Measurements from ENCODE around the gene RUVBL1. TPM values are rescaled to one million over a fixed set of nuclear protein-coding genes. Genes with fewer than 3 reads are reported as not detected.
A peak's percentile ranks its signal among the peaks of the same experiment; 100 is the strongest.

RUVBL1 gene
- total and polyA plus RNA-seq, 4 donors: 13.3 to 23.1 (median 13.9) TPM

DNA sequence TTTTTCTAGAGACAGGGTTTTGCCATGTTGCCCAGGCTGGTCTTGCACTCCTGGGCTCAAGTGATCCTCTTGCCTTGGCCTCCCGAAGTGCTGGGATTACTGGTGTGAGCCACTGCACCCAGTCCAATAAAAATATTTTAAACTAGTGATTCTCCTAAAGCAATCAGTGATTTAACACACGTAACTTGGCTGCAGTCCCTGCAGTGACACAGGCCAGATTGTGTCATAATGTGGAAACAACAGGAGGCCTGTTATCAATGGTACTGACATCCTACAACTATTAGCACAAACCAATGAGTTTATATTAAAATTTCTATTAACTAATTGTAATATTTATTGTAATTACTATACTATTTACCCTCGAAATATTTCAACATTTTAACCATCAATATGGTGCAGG, 73.0 kb downstream of the RUVBL1 start (continued):
- peak; percentile 54 for TF ChIP-seq SP1 (IDR thresholded peaks at IDR 0.05)
- TF ChIP-seq RXRA (IDR thresholded peaks at IDR 0.05): peak in 1 of 2 donors; percentile 31
- TF ChIP-seq FOXA1 (IDR thresholded peaks at IDR 0.05): no peak
- TF ChIP-seq, protein P1, sequence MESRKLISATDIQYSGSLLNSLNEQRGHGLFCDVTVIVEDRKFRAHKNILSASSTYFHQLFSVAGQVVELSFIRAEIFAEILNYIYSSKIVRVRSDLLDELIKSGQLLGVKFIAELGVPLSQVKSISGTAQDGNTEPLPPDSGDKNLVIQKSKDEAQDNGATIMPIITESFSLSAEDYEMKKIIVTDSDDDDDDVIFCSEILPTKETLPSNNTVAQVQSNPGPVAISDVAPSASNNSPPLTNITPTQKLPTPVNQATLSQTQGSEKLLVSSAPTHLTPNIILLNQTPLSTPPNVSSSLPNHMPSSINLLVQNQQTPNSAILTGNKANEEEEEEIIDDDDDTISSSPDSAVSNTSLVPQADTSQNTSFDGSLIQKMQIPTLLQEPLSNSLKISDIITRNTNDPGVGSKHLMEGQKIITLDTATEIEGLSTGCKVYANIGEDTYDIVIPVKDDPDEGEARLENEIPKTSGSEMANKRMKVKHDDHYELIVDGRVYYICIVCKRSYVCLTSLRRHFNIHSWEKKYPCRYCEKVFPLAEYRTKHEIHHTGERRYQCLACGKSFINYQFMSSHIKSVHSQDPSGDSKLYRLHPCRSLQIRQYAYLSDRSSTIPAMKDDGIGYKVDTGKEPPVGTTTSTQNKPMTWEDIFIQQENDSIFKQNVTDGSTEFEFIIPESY (IDR thresholded peaks at IDR 0.05): peak; percentile 13
- peak; percentile 21 to 33 for TF ChIP-seq RAD21 (IDR thresholded peaks at IDR 0.05)

DNA sequence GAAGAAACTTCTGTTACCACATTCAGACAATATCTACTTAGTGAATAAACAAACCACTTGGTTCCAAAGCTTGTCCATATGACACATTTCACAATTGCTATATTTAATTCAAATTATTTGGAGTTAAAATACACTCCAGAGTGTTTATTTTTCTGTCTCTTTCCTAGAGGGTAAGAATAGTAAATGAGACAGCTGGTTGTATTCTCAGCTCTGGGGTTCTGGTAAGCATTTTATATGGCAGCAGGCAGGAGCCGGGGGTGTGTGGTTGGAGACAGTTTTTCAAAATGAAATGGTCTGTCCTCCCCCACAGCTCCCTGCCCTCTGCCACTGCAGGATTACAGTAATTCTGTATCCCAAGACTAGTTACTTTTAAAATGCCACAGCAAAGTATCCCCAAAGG, 82.3 kb downstream of the RUVBL1 start:
- H3K4me3 ChIP-seq (ENCODE audit: low read depth in 1 of 3, low read length in 3 of 3): no peak overlapping the region
- no peak overlapping the region for H3K27ac ChIP-seq (ENCODE audit: low read depth in 1 of 2, low read length in 2 of 2)
- no peak for DNase-seq (ENCODE audit: low spot score)
- H3K9ac ChIP-seq (ENCODE audit: low read depth in 1 of 2, low read length in 2 of 2): no peak overlapping the region
- no peaks in the 10 kb centered on the region for H3K9me3 ChIP-seq (ENCODE audit: control insufficient read depth in 4 of 4, low read length in 3 of 4)
- no peaks in the 10 kb centered on the region for H3K36me3 ChIP-seq (ENCODE audit: control insufficient read depth in 4 of 4, insufficient read depth in 3 of 4, low read depth in 1 of 4, low read length in 3 of 4)
- H3K4me1 ChIP-seq (ENCODE audit: control insufficient read depth in 4 of 4, insufficient read depth in 4 of 4, low read length in 3 of 4): no peaks in the 10 kb centered on the region
- TF ChIP-seq, protein P2, sequence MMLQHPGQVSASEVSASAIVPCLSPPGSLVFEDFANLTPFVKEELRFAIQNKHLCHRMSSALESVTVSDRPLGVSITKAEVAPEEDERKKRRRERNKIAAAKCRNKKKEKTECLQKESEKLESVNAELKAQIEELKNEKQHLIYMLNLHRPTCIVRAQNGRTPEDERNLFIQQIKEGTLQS (IDR thresholded peaks at IDR 0.05): no peak
- TF ChIP-seq, protein P3, sequence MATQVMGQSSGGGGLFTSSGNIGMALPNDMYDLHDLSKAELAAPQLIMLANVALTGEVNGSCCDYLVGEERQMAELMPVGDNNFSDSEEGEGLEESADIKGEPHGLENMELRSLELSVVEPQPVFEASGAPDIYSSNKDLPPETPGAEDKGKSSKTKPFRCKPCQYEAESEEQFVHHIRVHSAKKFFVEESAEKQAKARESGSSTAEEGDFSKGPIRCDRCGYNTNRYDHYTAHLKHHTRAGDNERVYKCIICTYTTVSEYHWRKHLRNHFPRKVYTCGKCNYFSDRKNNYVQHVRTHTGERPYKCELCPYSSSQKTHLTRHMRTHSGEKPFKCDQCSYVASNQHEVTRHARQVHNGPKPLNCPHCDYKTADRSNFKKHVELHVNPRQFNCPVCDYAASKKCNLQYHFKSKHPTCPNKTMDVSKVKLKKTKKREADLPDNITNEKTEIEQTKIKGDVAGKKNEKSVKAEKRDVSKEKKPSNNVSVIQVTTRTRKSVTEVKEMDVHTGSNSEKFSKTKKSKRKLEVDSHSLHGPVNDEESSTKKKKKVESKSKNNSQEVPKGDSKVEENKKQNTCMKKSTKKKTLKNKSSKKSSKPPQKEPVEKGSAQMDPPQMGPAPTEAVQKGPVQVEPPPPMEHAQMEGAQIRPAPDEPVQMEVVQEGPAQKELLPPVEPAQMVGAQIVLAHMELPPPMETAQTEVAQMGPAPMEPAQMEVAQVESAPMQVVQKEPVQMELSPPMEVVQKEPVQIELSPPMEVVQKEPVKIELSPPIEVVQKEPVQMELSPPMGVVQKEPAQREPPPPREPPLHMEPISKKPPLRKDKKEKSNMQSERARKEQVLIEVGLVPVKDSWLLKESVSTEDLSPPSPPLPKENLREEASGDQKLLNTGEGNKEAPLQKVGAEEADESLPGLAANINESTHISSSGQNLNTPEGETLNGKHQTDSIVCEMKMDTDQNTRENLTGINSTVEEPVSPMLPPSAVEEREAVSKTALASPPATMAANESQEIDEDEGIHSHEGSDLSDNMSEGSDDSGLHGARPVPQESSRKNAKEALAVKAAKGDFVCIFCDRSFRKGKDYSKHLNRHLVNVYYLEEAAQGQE (IDR thresholded peaks at IDR 0.05): no peak
- TF ChIP-seq HNF4G (IDR thresholded peaks at IDR 0.05) (no peak), GABPA (IDR thresholded peaks at IDR 0.05 in 1 of 2, conservative IDR thresholded peaks at IDR 0.05 in 1 of 2) (no peak), NR2F2 (IDR thresholded peaks at IDR 0.05) (no peak), FOXA1 (IDR thresholded peaks at IDR 0.05) (no peak), FOXA2 (IDR thresholded peaks at IDR 0.05) (no peak), JUND (IDR thresholded peaks at IDR 0.05) (no peak)
- TF ChIP-seq, protein P1 (IDR thresholded peaks at IDR 0.05): no peak
- 92% methylated on average over 1 of the region's 1 CpG for WGBS
- no peaks in the 10 kb centered on the region for H3K27me3 ChIP-seq (ENCODE audit: control insufficient read depth in 4 of 4, insufficient read depth in 4 of 4, low read length in 3 of 4)

DNA sequence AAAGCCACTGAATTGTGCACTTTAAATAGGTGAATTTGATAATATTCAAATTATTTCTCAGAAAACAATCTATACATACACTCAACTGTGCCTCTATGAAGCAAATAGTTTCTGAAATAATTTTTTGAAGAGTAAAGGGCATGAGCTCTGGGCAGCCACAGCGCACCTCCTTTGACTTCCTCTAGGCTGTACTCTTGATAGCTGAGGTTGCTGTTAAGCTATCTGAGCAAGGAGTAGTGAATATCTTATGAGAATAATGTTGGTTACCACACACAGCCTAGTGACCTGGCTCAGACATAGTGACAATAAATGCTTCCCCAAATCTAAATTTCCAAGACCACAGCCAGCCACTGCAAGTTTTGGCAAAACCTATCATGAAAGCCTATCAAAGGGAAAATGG, 83.0 kb downstream of the RUVBL1 start:
- no peaks in the 10 kb centered on the region for H3K27me3 ChIP-seq (ENCODE audit: control insufficient read depth in 4 of 4, insufficient read depth in 4 of 4, low read length in 3 of 4)
- WGBS: 91% methylated on average over 1 of the region's 1 CpG

More for the DNA sequence above, 83.0 kb downstream of the RUVBL1 start:
- no peaks in the 10 kb centered on the region for H3K9me3 ChIP-seq (ENCODE audit: control insufficient read depth in 4 of 4, low read length in 3 of 4)
- no peak overlapping the region for H3K27ac ChIP-seq (ENCODE audit: low read depth in 1 of 2, low read length in 2 of 2)
- H3K4me1 ChIP-seq (ENCODE audit: control insufficient read depth in 4 of 4, insufficient read depth in 4 of 4, low read length in 3 of 4): peaks cover 0 to 3% (median 0%) of the 10 kb centered on the region in 4 donors
- H3K9ac ChIP-seq (ENCODE audit: low read depth in 1 of 2, low read length in 2 of 2): no peak overlapping the region
- TF ChIP-seq NR2F2 (IDR thresholded peaks at IDR 0.05): no peak
- no peak for TF ChIP-seq HNF4A (conservative IDR thresholded peaks at IDR 0.05)
- TF ChIP-seq, protein P2 (IDR thresholded peaks at IDR 0.05): no peak
- no peak for TF ChIP-seq RAD21 (IDR thresholded peaks at IDR 0.05)
- no peak for TF ChIP-seq EGR1 (IDR thresholded peaks at IDR 0.05; ENCODE audit: low read depth in 2 of 2)
- TF ChIP-seq JUND (IDR thresholded peaks at IDR 0.05): no peak
- TF ChIP-seq, protein P3 (IDR thresholded peaks at IDR 0.05): no peak
- TF ChIP-seq TAF1 (conservative IDR thresholded peaks at IDR 0.05): no peak
- TF ChIP-seq, protein P1 (IDR thresholded peaks at IDR 0.05): no peak
- no peak for TF ChIP-seq RXRA (IDR thresholded peaks at IDR 0.05)
- no peak for DNase-seq (ENCODE audit: low spot score)
- no peaks in the 10 kb centered on the region for H3K36me3 ChIP-seq (ENCODE audit: control insufficient read depth in 4 of 4, insufficient read depth in 3 of 4, low read depth in 1 of 4, low read length in 3 of 4)
- no peak overlapping the region for H3K4me3 ChIP-seq (ENCODE audit: low read depth in 1 of 3, low read length in 3 of 3)

Data from liver (tissue), 9 donors.